Epithelial cell of proximal tubule (primary cell): Measurements from ENCODE around the gene PHAF1. TPM values are rescaled to one million over a fixed set of nuclear protein-coding genes. Genes with fewer than 3 reads are reported as not detected.
"Not testable (repeated sequence)": the region's sequence is repeated elsewhere in the genome, so short reads cannot be mapped to it uniquely, and the experiment has no call there.

Source experiments
- DNase-seq: peaks from one replicate; pipeline ENCODE4 v3.0.0-alpha.2; 2011; ENCODE audit warnings: low read depth
- H3K4me3 ChIP-seq: 2 replicates; pipeline ENCODE4 v1.5.1; 2011; ENCODE audit warnings: low read depth, mild to moderate bottlenecking, low read length
- CTCF ChIP-seq: conservative IDR thresholded peaks from 2 replicates; pipeline ENCODE4 v1.5.1; 2012; ENCODE audit warnings: low read depth, mild to moderate bottlenecking, low read length
- total RNA-seq: library from RNA; depleted of rRNA; stranded (reverse); fragments of >200 nt; gene quantifications from 2 replicates; pipeline ENCODE4 v1.2.3, GENCODE V29; 2015

The PHAF1 gene
- total RNA-seq, 1 donor from 2014 or later, result 16.4 TPM

GRCh38 chr16:67112591-67113399 is 3.1 kb downstream of the PHAF1 start:
- no peak for TF ChIP-seq CTCF
- no peak for DNase-seq
- no peak overlapping the region for H3K4me3 ChIP-seq

GRCh38 chr16:67114793-67115192 is 5.1 kb downstream of the PHAF1 start:
- no peak overlapping the region for H3K4me3 ChIP-seq
- TF ChIP-seq CTCF, result no peak
- DNase-seq, result no peak

GRCh38 chr16:67115639-67116038 is 5.9 kb downstream of the PHAF1 start:
- H3K4me3 ChIP-seq, result no peak overlapping the region
- no peak for TF ChIP-seq CTCF
- DNase-seq, result peak; percentile 73

GRCh38 chr16:67116388-67117311 is 6.9 kb downstream of the PHAF1 start:
- TF ChIP-seq CTCF, result no peak
- H3K4me3 ChIP-seq, result no peak overlapping the region
- DNase-seq, result no peak

GRCh38 chr16:67117716-67118115 is 8.0 kb downstream of the PHAF1 start:
- no peak for DNase-seq
- no peak overlapping the region for H3K4me3 ChIP-seq
- TF ChIP-seq CTCF, result no peak

- no peak overlapping the region for H3K4me3 ChIP-seq
- DNase-seq, result no peak
- no peak for TF ChIP-seq CTCF
Observed at GRCh38 chr16:67120025-67120424, 10.3 kb downstream of the PHAF1 start.

- not testable (repeated sequence) for DNase-seq, H3K4me3 ChIP-seq
Observed at GRCh38 chr16:67122799-67123198, 13.1 kb downstream of the PHAF1 start.
